ENCODE data around the gene DYNLL2. TPM values are rescaled to one million over a fixed set of nuclear protein-coding genes. Genes with fewer than 3 reads are reported as not detected.

DYNLL2 gene
- total and polyA plus RNA-seq, 9 donors = 11.0 to 51.1 (median 34.1) TPM

DNA sequence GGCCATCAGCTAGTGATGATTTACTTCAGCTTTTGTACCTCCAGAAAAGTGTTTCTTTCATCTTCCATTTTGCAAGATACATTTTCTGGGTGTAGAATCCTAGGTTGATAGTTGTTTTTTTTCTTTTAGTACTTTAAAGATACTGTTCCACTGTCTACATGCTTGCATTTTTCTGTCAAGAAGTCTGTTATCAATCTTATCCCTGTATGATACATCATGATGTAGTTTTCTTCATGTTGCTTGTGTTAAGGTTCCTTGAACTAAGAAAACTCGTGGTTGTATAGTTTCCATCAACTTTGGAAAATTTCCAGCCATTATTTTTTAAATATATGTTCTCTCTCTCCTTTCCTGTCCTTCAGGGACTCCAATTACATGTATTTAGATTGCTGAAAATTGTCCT is 24.1 kb downstream of the DYNLL2 start:
- Histone ChIP-seq H3K27ac (no peak overlapping the region), H3K27me3 (no peaks in the 10 kb centered on the region), H3K36me3 (no peaks in the 10 kb centered on the region), H3K4me3 (no peak overlapping the region), H3K9me3 (no peaks in the 10 kb centered on the region), H3K4me1 (ENCODE audit: insufficient read depth) (no peaks in the 10 kb centered on the region)
- DNase-seq = no peak
- TF ChIP-seq EP300 (IDR thresholded peaks at IDR 0.05) = no peak
- TF ChIP-seq POLR2A (IDR thresholded peaks at IDR 0.05) = no peak
- TF ChIP-seq CTCF (IDR thresholded peaks at IDR 0.05) = no peak
- 42 to 46% (median 44%) methylated on average over 1 of the region's 1 CpG for WGBS, 3 donors
- intact Hi-C loops (cut with DNase I) = no loop called here

- 58 to 72% (median 67%) methylated on average over 1 of the region's 1 CpG for WGBS, 3 donors
- no peak overlapping the region for H3K4me3 ChIP-seq
- TF ChIP-seq POLR2A (IDR thresholded peaks at IDR 0.05) (no peak), CTCF (IDR thresholded peaks at IDR 0.05) (no peak), EP300 (IDR thresholded peaks at IDR 0.05) (no peak)
Observed at GRCh38 chr17:58109197-58109596, 26.0 kb downstream of the DYNLL2 start.

DNA sequence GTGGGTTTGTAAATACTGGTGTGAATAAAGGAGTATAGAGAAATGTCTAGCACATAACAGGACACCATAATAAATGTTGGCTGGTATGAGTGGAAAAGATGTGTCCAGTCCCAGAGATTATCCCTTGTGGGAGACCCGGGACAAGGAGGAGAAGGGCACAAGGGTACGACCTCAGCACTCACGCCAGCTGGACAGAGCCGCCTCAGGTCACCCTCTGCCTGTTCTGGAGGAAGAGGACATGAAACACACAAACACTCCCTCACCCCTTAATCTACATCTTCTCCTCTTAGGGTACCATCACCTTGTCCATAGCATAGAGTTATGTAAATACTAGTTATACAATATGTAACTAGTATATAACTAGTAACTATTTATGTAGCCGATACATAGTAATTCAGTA is 26.8 kb downstream of the DYNLL2 start:
- intact Hi-C loops (cut with DNase I) = loop anchor here in 2 of 4 donors (5.0 to 10.0 kb wide), 3 partner anchors 253 to 985 kb away; no protein-coding TSS in a partner anchor
- Histone ChIP-seq H3K9me3 (no peaks in the 10 kb centered on the region), H3K36me3 (no peaks in the 10 kb centered on the region), H3K4me3 (no peak overlapping the region), H3K4me1 (ENCODE audit: insufficient read depth) (no peaks in the 10 kb centered on the region), H3K27ac (no peak overlapping the region), H3K27me3 (no peaks in the 10 kb centered on the region)
- TF ChIP-seq CTCF (IDR thresholded peaks at IDR 0.05) (no peak), EP300 (IDR thresholded peaks at IDR 0.05) (no peak), POLR2A (IDR thresholded peaks at IDR 0.05) (no peak)
- 46 to 58% (median 57%) methylated on average over 5 of the region's 5 CpGs for WGBS, 3 donors
- no peak for DNase-seq

More at GRCh38 chr17:58109197-58109596, 26.0 kb downstream of the DYNLL2 start:
- Histone ChIP-seq H3K36me3 (no peaks in the 10 kb centered on the region), H3K4me1 (ENCODE audit: insufficient read depth) (no peaks in the 10 kb centered on the region), H3K9me3 (no peaks in the 10 kb centered on the region), H3K27me3 (no peaks in the 10 kb centered on the region), H3K27ac (no peak overlapping the region)
- intact Hi-C loops (cut with DNase I) = no loop called here
- no peak for DNase-seq

GRCh38 chr17:58111676-58112075 is 28.5 kb downstream of the DYNLL2 start:
- no peak for TF ChIP-seq CTCF (IDR thresholded peaks at IDR 0.05)
- no peak for TF ChIP-seq POLR2A (IDR thresholded peaks at IDR 0.05)
- no peak for TF ChIP-seq EP300 (IDR thresholded peaks at IDR 0.05)
- Histone ChIP-seq H3K9me3 (no peaks in the 10 kb centered on the region), H3K27me3 (no peaks in the 10 kb centered on the region), H3K4me3 (no peak overlapping the region), H3K4me1 (ENCODE audit: insufficient read depth) (no peaks in the 10 kb centered on the region), H3K36me3 (no peaks in the 10 kb centered on the region), H3K27ac (no peak overlapping the region)
- intact Hi-C loops (cut with DNase I) = loop anchor here in 2 of 4 donors (5.0 to 10.0 kb wide), 3 partner anchors 254 to 987 kb away; no protein-coding TSS in a partner anchor
- WGBS, 3 donors = 75 to 78% (median 75%) methylated on average over 3 of the region's 3 CpGs
- no peak for DNase-seq

Measured in ovary (tissue), 9 donors.